Suppressor macrophage treated with lipopolysaccharide for 1 hour (primary cell): ENCODE data around the gene CNTNAP2.

Experiments used
- DNase-seq, 3 donors: peaks; one replicate each; pipeline ENCODE4 v3.0.0-alpha.2; 2020 to 2022

The CNTNAP2 gene

DNA sequence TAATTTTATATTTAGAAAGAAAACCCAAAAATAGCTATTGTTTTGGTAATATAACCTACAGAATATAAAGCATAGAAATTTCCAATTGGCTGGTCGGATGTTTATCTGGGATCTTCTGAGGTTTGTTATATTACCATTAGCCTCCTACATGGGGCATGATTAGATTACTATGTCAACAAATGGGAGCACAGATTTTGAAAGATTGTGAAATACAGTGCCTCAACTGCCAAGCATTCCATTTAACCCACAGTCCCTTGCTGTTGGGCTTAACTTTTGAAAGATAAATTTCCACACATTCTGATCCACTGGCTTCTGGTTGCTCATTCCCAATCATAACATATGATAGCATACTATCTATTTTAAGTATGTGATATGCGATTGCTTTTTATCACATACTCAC, 2018.5 kb downstream of the CNTNAP2 start:
- no peak for DNase-seq

DNA sequence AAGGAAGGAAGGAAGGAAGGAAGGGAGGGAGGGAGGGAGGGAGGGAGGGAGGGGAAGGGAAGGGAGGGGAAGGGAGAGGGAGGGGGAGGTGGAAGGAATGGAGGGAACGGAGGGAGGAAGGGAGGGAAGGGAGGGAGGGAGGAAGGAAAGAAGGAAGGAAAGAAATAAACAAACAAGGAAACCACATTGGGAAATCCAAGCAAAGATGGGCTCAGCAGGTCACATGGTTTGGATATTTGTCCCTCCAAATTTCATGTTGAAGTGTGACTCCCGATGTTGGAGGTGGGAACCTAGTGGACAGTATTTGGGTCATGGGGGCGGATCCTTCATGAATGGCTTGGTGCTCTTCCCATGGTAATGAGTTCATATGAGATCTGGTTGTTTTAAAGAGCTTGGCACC, 2019.4 kb downstream of the CNTNAP2 start:
- no peak for DNase-seq

DNA sequence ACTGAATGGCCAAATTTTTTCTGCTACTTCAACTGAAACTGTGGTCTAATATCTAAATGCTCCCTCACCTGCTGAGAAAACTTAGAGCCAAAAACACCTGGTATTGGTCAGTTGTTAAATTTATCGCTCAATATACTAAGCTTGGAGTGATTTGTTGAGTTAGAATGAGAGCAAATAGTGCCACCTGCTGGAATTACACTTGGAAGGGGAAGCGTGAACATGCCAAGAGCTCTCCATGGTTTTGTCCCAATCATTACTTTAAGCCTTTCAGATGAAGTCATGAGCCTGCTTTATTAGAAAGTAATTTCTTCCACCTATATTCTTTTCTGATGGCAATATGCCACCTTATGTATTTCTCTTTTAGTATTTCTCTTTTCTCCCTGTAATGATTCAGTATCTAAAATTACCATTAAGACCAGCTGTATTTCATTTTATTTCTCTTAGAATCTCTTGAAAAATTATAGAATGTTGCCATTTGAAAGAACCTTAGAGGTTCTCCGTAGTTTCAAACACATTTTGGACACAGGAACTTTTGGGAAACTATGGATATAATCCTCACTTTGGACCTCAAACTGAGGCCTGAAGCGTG, 2026.2 kb downstream of the CNTNAP2 start:
- DNase-seq: peak; percentile 41 to 52 (median 44)

- DNase-seq: no peak
These were observed 2028.2 kb downstream of the CNTNAP2 start for GRCh38 chr7:148144827-148145226.

- DNase-seq: no peak
These were observed 2029.7 kb downstream of the CNTNAP2 start for GRCh38 chr7:148146346-148146745.

DNA sequence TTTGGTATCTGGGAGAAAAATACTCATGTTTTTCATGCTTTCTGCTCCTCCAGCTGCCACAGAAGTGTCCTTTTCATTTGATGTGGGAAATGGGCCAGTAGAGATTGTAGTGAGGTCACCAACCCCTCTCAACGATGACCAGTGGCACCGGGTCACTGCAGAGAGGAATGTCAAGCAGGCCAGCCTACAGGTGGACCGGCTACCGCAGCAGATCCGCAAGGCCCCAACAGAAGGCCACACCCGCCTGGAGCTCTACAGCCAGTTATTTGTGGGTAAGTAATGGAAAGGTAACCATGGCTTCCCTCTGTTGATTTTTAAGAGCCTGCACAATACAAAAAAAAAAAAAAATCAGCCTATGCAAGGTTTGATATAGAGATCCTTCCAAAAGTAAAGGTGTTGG, 2030.8 kb downstream of the CNTNAP2 start:
- DNase-seq: no peak

DNA sequence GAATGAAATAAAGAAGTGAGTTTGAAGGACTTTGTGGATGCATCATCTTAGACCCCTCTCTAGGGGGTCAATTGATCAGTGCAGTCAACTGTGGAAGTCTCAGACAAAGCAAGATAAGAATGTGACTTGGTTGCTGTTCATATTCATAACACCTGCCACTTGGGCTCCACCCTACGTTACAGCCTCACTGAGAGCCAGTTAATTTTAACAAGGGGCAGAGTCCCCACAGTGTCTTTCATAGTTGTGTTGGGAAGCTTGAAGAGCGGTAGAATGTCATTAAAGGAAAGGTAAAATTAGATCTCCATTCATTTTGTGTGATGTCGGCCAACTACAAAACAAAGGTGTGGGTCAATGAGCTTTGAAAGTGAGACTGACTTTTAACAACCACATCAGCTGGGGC, 2031.9 kb downstream of the CNTNAP2 start:
- DNase-seq: no peak

GRCh38 chr7:148149730-148150129, 2033.1 kb downstream of the CNTNAP2 start:
- no peak for DNase-seq

GRCh38 chr7:148151778-148152177, 2035.2 kb downstream of the CNTNAP2 start:
- no peak for DNase-seq

GRCh38 chr7:148153616-148154284, 2037.1 kb downstream of the CNTNAP2 start:
- no peak for DNase-seq

DNA sequence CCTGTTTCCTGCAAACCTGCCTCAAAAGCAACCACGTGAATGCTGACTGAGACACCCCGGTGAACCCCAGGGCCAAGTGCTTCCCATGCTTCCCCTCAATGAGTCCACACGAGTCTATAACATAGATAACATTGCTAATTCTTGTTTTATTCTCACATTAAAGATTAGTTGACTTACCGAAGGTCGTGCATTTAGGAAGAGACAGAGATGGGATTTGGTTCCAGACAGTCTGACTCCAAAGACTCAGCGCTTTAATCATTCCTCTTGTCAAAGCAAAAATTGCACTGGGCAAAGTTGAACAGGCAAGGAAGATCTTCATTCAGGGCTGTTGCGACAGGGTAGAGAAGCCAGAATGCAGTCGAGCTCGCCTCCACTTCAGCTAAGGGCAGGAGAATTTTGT, 2038.4 kb downstream of the CNTNAP2 start:
- no peak for DNase-seq

- no peak for DNase-seq
These were observed 2039.2 kb downstream of the CNTNAP2 start for GRCh38 chr7:148155826-148156225.

GRCh38 chr7:148156233-148156632, 2039.6 kb downstream of the CNTNAP2 start:
- DNase-seq: no peak

DNA sequence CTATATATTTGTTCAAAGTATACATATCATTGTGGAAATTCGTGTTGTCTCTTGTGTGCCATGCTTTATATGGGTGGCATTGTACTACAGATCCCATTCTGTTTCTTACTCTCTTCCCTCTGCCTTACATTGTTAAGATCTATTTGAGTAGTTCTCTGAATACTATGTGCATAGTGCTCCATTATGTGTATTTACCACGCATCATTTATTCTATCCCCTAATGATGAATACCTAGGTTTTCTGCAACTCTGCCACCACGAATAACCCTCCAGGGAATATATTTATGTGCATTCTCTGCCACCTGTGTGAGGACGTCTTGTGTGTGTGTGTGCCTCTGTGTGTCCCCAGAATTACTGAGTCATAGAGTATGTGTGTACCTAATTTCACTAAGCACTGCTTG, 2042.7 kb downstream of the CNTNAP2 start:
- DNase-seq: no peak

GRCh38 chr7:148161776-148162175, 2045.2 kb downstream of the CNTNAP2 start:
- no peak for DNase-seq

GRCh38 chr7:148162808-148163207, 2046.2 kb downstream of the CNTNAP2 start:
- DNase-seq: no peak

GRCh38 chr7:148163246-148163645, 2046.6 kb downstream of the CNTNAP2 start:
- DNase-seq: peak in 1 of 3 donors; percentile 0

- DNase-seq: no peak
These were observed 2056.3 kb downstream of the CNTNAP2 start for GRCh38 chr7:148172920-148173319.

GRCh38 chr7:148173369-148173768, 2056.8 kb downstream of the CNTNAP2 start:
- no peak for DNase-seq

- DNase-seq: no peak
These were observed 2057.8 kb downstream of the CNTNAP2 start for GRCh38 chr7:148174376-148174775.

DNA sequence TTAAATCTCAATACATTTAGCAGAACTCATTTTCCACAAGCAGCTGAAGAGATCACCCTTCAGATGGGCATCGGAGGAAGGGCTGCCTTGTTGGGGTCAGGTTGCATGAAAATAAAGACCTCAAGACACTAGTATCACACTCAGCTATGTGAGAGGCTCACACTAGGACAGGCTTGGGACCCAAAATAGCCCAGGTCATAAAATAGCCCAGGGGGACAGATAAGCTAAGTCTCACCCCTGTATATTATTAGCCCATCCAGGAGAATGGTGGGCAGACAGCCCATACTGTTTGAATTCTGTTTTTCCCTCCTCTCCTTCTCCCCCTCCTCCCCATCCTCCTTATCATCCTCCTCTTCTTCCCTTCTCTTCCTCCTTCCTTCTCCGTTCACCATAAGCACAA, 2058.9 kb downstream of the CNTNAP2 start:
- no peak for DNase-seq

DNA sequence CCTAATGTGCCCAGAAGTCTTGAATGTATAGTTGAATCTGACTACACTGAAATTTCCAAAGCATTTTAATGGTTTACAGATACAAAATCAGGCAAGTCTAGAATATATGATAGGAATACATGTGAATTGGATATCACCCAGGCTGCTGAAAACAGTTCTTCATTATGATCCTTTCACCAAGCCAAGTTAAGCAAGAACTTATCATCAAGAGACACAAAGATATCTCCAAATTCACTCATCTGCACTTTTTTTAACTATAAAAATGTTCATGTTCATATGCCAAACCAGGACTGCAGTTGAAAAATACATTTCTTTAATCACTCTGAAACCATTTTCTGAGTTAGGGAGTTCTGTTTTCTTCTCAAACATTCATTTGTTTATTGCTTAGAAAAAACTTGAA, 2061.4 kb downstream of the CNTNAP2 start:
- no peak for DNase-seq

DNA sequence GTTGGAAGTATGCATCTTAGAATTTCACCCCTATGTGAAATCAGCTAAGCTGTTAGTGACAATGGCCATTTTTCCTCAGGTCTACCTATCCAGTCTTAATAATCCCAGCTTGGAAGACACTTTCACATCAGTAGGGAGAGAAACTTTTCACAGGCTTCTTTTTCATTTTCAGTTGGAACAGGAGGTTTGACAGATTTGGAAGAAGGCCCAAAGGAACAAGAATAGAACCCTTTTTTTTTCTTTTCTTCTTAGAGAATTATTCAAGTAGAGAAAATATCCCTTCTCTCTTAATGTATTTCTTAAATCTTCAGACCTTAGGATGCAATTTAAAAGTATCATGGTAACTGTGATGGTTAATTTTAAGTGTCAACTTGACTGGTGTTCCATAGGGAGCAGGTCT, 2063.5 kb downstream of the CNTNAP2 start:
- DNase-seq: no peak

- no peak for DNase-seq
These were observed 2065.7 kb downstream of the CNTNAP2 start for GRCh38 chr7:148182264-148182663.

- no peak for DNase-seq
These were observed 2068.4 kb downstream of the CNTNAP2 start for GRCh38 chr7:148185041-148185440.
